NOMO-1 (cell line): Measurements from ENCODE around the gene RBMXL3.

Experiments
- DNase-seq, 2 experiments: peaks; one replicate each; lab custom pipeline; 2025; ENCODE audit not compliant: unreplicated experiment in 2 of 2; lab: John Stamatoyannopoulos, UW

Gene RBMXL3

DNA sequence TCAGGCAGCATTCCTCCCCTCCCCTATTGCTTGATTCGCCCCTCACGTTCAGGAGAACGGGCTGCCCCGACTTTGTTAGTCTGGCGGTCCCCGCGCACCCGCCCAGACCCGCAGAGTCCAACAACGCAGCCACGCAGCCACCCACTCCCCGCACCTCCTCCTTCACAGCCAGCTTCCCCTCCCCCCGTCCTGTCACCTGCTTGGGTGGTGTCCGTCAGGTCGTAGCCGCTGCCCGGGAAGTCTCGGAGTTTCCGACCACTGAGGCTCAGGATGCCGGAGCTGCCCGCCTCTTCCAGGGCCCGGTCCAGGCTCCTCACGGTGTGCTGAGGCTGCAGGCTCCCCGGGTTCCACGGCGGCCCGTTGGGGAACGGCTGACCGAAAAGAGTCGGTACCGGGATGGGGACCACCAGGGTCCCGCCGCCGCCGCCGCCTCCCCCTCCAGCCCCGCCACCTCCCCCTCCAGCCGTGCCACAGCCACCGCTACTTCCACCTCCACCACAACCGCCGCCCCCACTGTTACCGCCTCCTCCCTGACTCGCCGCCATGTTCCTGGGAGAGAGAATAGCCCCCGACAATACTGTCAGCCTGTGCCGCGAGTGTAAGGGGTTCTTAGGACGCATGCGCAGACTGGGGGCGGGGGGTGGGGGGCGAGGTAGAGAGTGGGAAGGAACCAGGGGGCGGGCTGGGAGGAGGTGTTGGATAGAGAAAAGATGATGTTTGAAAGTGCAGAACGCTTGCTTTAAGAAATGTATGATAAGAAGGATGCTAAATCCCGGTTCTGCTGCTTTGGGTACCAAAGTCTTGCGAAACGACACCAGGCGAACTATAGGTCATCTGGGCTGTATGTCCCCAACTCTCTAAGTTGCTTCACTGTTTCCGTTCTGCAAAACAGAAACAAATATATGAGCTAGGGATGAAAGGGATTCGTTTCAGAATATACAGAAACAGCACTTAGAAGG is 44.6 kb downstream of the RBMXL3 start, which contains the start of gene LRCH2:
Gene LRCH2 (minus strand): TSS at position 600 of the 959 bp plus-strand sequence. CDS start 55 bp downstream, at position 545.
- DNase-seq = no peak

DNA sequence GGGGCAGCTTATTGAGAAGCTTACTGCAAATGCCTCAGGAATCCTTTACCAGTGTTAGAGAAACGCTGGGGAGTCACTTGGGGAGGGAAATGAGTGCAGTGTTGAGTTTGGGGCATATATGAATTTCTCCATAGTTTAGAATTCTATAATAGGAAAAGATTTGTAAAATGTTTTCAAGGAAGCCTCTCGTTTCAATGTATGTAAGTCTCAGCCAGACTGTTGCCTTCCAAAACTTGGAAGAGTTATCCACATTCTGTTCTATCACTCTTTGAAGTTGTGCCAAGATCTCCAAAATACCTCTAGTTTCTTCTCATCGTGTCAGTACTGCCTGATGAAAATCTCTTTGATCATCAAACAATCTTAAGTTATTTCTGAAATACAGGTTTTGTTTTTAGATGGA is 45.3 kb downstream of the RBMXL3 start:
- no peak for DNase-seq

DNA sequence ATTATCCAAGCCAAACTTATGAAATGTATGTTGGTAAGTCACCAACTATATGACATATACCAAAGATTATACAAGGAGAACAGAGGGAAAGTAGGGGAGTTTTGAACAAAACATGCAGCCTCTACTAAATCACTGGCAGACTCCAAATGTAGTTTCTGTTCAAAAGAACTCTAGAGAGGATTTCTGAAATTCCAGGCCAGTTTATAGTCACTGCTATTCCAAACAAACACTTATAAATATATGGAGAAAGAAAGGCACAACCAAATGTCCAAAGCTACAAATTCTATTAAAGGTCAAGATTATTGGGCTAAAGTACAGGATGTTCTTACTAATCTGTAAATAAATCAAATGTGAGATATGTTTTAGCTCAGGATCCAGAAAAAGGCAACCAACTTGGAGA is 47.4 kb downstream of the RBMXL3 start:
- no peak for DNase-seq

DNA sequence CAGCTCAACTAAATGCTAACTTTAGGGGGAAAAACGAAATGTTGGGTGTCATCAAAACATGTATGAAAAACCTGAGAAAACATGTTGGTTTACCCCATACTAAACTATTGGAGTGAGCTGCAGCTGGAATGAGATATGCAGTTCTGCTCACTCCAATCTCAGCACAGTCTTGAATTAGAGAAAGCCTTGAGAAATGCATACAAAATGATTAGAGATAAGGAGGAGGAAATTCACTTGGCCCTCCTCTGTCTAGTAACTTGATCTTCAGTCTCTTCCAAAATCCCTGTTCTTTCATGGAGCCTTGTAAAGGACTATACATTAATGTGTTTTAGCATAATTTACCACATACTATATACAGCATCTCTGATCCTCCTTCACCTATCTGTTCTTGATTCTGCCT is 47.8 kb downstream of the RBMXL3 start:
- DNase-seq = no peak
